ENCODE data around the gene ELMO1. TPM values are rescaled to one million over a fixed set of nuclear protein-coding genes. Genes with fewer than 3 reads are reported as not detected.

ELMO1 gene
- total and polyA plus RNA-seq, 2 of the 13 experiments (the other 11 are each of a cell fraction or from before 2014, with no cell fraction given): 0.11 to 0.17 TPM

DNA sequence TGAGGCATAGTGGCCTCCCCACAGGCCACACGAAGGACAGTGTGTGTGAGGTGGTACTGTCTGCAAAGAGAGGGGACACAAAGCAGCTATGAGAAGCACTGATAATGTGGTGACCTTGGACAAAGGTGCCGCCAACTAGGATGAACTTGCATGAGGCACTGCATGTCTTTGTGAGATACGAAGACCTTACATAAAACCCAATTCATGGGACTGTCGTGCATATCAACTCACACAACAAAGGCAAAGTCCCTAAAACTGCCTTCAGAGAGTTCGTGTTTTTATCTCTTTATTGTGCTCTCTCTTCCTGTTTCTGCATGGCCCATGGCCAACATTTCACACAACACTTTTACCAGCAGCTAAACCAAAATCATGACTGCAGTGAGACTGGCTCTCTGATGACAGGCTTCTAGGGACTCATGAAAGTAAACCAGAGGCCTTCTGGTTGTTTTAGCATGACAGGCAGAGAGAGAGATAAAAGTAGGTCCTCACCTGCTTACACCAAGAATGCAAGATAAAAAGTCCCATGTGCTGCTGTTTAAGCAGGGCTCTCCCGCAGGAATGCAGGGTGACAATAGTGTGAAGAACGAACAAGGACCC, 347.8 kb downstream of the ELMO1 start (continued):
- TF ChIP-seq ZNF569 (CRISPR knock-in tag; IDR thresholded peaks at IDR 0.05; ENCODE audit: borderline replicate concordance) (no peak), ARNT2 (CRISPR knock-in tag; IDR thresholded peaks at IDR 0.05; ENCODE audit: low read depth) (0 out of 2 replicates have a peak, but pooled peaks have one; percentile 42), HIVEP1 (CRISPR knock-in tag; IDR thresholded peaks at IDR 0.05) (no peak), MAF1 (CRISPR knock-in tag; IDR thresholded peaks at IDR 0.05; ENCODE audit: borderline replicate concordance) (no peak), ZNF501 (CRISPR knock-in tag; IDR thresholded peaks at IDR 0.05) (peak; percentile 51; the same call in 1 of the 2 replicates), ZNF644 (CRISPR knock-in tag; IDR thresholded peaks at IDR 0.05; ENCODE audit: low read depth) (peak; percentile 38; the same call in 1 of the 2 replicates), EP300 (IDR thresholded peaks at IDR 0.05; ENCODE audit: low read depth in 2 of 2, low read length in 2 of 2) (peak in 1 of 2 experiments; percentile 30; a peak in 1 of 4 replicates), EP300 (CRISPR knock-in tag; IDR thresholded peaks at IDR 0.05; ENCODE audit: borderline replicate concordance) (no peak), ZNF652 (CRISPR knock-in tag; IDR thresholded peaks at IDR 0.05; ENCODE audit: borderline replicate concordance, low read depth) (no peak), CHD2 (IDR thresholded peaks at IDR 0.05; ENCODE audit: low read depth, low read length) (no peak), CBX2 (IDR thresholded peaks at IDR 0.05; ENCODE audit: low read depth, low read length) (no peak), CBX2 (CRISPR knock-in tag; IDR thresholded peaks at IDR 0.05; ENCODE audit: low read depth) (no peak), BCL6 (CRISPR knock-in tag; IDR thresholded peaks at IDR 0.05) (peak; percentile 26; the same call in 1 of the 2 replicates), EHMT2 (IDR thresholded peaks at IDR 0.05; ENCODE audit: borderline replicate concordance, low read depth, low read length) (no peak), RCOR2 (CRISPR knock-in tag; IDR thresholded peaks at IDR 0.05) (no peak), ZMYM4 (CRISPR knock-in tag; IDR thresholded peaks at IDR 0.05) (0 out of 2 replicates have a peak, but pooled peaks have one; percentile 26), TBX2 (CRISPR knock-in tag; IDR thresholded peaks at IDR 0.05; ENCODE audit: borderline replicate concordance) (peak; percentile 76), ZNF20 (CRISPR knock-in tag; IDR thresholded peaks at IDR 0.05) (no peak), STAT5B (CRISPR knock-in tag; IDR thresholded peaks at IDR 0.05) (no peak), AHDC1 (CRISPR knock-in tag; IDR thresholded peaks at IDR 0.05; ENCODE audit: borderline replicate concordance) (peak; percentile 50; the same call in 1 of the 2 replicates), TCF7L2 (IDR thresholded peaks at IDR 0.05; ENCODE audit: low read depth, low read length) (no peak), ZFP36L1 (CRISPR knock-in tag; IDR thresholded peaks at IDR 0.05) (no peak), ZNF891 (CRISPR knock-in tag; IDR thresholded peaks at IDR 0.05) (no peak)
- TF ChIP-seq, protein P1, sequence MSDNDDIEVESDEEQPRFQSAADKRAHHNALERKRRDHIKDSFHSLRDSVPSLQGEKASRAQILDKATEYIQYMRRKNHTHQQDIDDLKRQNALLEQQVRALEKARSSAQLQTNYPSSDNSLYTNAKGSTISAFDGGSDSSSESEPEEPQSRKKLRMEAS (IDR thresholded peaks at IDR 0.05): 0 out of 2 replicates have a peak, but pooled peaks have one; percentile 58
- TF ChIP-seq, protein P2, sequence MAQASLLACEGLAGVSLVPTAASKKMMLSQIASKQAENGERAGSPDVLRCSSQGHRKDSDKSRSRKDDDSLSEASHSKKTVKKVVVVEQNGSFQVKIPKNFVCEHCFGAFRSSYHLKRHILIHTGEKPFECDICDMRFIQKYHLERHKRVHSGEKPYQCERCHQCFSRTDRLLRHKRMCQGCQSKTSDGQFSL (CRISPR knock-in tag; IDR thresholded peaks at IDR 0.05): no peak
- TF ChIP-seq, protein P3, sequence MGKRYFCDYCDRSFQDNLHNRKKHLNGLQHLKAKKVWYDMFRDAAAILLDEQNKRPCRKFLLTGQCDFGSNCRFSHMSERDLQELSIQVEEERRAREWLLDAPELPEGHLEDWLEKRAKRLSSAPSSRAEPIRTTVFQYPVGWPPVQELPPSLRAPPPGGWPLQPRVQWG (CRISPR knock-in tag; IDR thresholded peaks at IDR 0.05; ENCODE audit: borderline replicate concordance, low read depth): no peak

Data from HepG2 (cell line).